WTC11 (cell line): ENCODE data around the gene DSE. TPM values are rescaled to one million over a fixed set of nuclear protein-coding genes. Genes with fewer than 3 reads are reported as not detected.

Source experiments
- ATAC-seq: fragments of 200-7000 bp; cut with Tn5 transposase; 2 replicates; pipeline ENCODE4 v1.10.0; 2021; ENCODE audit warnings: mild to moderate bottlenecking, moderate library complexity
- CTCF ChIA-PET: fragments of 300-600 bp; sonication (Branson Sonifier 250); formaldehyde crosslinking; loops from one replicate; lab custom pipeline; 2021; ENCODE audit warnings: antibody characterized with exemption; lab: Charles Lee
- POLR2A ChIA-PET: fragments of 350-600 bp; sonication (Branson Sonifier 250); formaldehyde crosslinking; loops from one replicate; lab custom pipeline; 2021; ENCODE audit warnings: antibody characterized with exemption; lab: Charles Lee
- DNase-seq: peaks from one replicate; pipeline ENCODE4 v3.0.0; 2021; ENCODE audit warnings: low spot score
- H3K27ac Mint-ChIP-seq: 2 replicates; pipeline ENCODE4 v1.8.0; 2021; ENCODE audit warnings: mixed read lengths
- H3K27me3 Mint-ChIP-seq: 2 replicates; pipeline ENCODE4 v1.8.0; 2021; ENCODE audit warnings: low read depth, mild to moderate bottlenecking, moderate library complexity, mixed read lengths
- H3K36me3 Mint-ChIP-seq: 2 replicates; pipeline ENCODE4 v1.8.0; 2021; ENCODE audit warnings: mixed read lengths
- H3K4me1 Mint-ChIP-seq: 2 replicates; pipeline ENCODE4 v1.8.0; 2022; ENCODE audit warnings: mixed read lengths
- H3K4me3 Mint-ChIP-seq: 2 replicates; pipeline ENCODE4 v1.8.0; 2021; ENCODE audit warnings: mild to moderate bottlenecking, moderate library complexity, mixed read lengths
- H3K9me3 Mint-ChIP-seq: 2 replicates; pipeline ENCODE4 v1.8.0; 2021; ENCODE audit warnings: mixed read lengths
- AR ChIP-seq: fragments of 250-450 bp; sonication (Bioruptor Pico); IDR thresholded peaks from 2 replicates; pipeline ENCODE4 v1.9.0; 2021; ENCODE audit warnings: mild to moderate bottlenecking
- CDX4 ChIP-seq: fragments of 250-450 bp; sonication (Bioruptor Pico); IDR thresholded peaks from 2 replicates; pipeline ENCODE4 v1.9.0; 2021; ENCODE audit warnings: moderate library complexity, mild to moderate bottlenecking, inconsistent platforms, borderline replicate concordance
- CREB1 ChIP-seq: sonication (generic); formaldehyde crosslinking; IDR thresholded peaks from 2 replicates; pipeline ENCODE4 v1.8.0; 2023; ENCODE audit warnings: mild to moderate bottlenecking, missing genetic modification reagents
- EMX1 ChIP-seq: fragments of 250-450 bp; sonication (Bioruptor Pico); IDR thresholded peaks from 2 replicates; pipeline ENCODE4 v1.8.0; 2021; ENCODE audit warnings: mild to moderate bottlenecking
- ESRRA ChIP-seq: sonication (generic); formaldehyde crosslinking; IDR thresholded peaks from 2 replicates; pipeline ENCODE4 v1.8.1; 2022; ENCODE audit warnings: mild to moderate bottlenecking, missing genetic modification reagents, borderline replicate concordance
- FOXJ3 ChIP-seq: sonication (generic); formaldehyde crosslinking; IDR thresholded peaks from 2 replicates; pipeline ENCODE4 v1.9.0; 2021; ENCODE audit warnings: missing genetic modification reagents, mild to moderate bottlenecking, borderline replicate concordance
- MXD4 ChIP-seq: fragments of 250-450 bp; sonication (Bioruptor Pico); IDR thresholded peaks from 2 replicates; pipeline ENCODE4 v1.8.0; 2021; ENCODE audit warnings: mild to moderate bottlenecking, moderate library complexity, borderline replicate concordance
- MYBL2 ChIP-seq: sonication (generic); formaldehyde crosslinking; IDR thresholded peaks from 2 replicates; pipeline ENCODE4 v1.8.1; 2023; ENCODE audit warnings: mild to moderate bottlenecking, moderate library complexity, missing genetic modification reagents
- NR1H2 ChIP-seq: sonication (generic); formaldehyde crosslinking; IDR thresholded peaks from 2 replicates; pipeline ENCODE4 v1.9.0; 2021; ENCODE audit warnings: mild to moderate bottlenecking, moderate library complexity, missing genetic modification reagents
- OVOL2 ChIP-seq: fragments of 250-450 bp; sonication (Bioruptor Pico); IDR thresholded peaks from 2 replicates; pipeline ENCODE4 v1.9.0; 2021; ENCODE audit warnings: mild to moderate bottlenecking, borderline replicate concordance
- ZNF281 ChIP-seq: sonication (generic); formaldehyde crosslinking; IDR thresholded peaks from 2 replicates; pipeline ENCODE4 v1.8.0; 2023; ENCODE audit warnings: mild to moderate bottlenecking, missing genetic modification reagents
- ZNF396 ChIP-seq: fragments of 250-450 bp; sonication (Bioruptor Pico); IDR thresholded peaks from 2 replicates; pipeline ENCODE4 v1.8.0; 2021; ENCODE audit warnings: mild to moderate bottlenecking, moderate library complexity, borderline replicate concordance
- total RNA-seq: library from RNA; stranded (reverse); gene quantifications from 3 replicates; pipeline ENCODE4 v1.2.3, GENCODE V29; 2021
- TF ChIP-seq, protein P1 (sequence below): sonication (generic); formaldehyde crosslinking; IDR thresholded peaks from 2 replicates; pipeline ENCODE4 v1.8.1; 2022; ENCODE audit warnings: low read depth, missing genetic modification reagents, borderline replicate concordance
- TF ChIP-seq, protein P2 (sequence below): sonication (generic); formaldehyde crosslinking; IDR thresholded peaks from 2 replicates; pipeline ENCODE4 v1.8.1; 2022; ENCODE audit warnings: missing genetic modification reagents, borderline replicate concordance

The DSE gene
- total RNA-seq, 1 experiment from 2014 or later, result 78.3 TPM

DNA sequence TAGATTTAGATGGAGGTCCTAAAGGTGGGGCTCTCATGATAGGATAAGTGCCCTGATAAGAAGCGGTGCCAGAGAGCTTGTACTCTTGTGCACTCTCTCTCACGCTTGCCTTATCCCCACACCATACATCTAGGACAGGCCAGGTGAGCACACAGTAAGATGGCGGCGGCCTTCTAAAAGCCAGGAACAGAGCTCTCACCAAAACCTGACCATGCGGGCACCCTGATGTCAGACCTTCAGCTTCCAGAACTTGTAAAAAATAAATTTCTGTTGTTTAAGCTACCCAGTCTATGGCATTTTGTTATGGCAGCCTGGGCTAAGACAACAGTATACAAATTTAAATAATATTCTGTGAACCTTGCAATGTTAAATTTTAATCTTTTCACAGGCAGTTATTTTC, 49.6 kb downstream of the DSE start (continued):
- TF ChIP-seq ZNF281 (CRISPR knock-in tag) (no peak), EMX1 (CRISPR knock-in tag) (no peak), AR (no peak)
- TF ChIP-seq, protein P1, sequence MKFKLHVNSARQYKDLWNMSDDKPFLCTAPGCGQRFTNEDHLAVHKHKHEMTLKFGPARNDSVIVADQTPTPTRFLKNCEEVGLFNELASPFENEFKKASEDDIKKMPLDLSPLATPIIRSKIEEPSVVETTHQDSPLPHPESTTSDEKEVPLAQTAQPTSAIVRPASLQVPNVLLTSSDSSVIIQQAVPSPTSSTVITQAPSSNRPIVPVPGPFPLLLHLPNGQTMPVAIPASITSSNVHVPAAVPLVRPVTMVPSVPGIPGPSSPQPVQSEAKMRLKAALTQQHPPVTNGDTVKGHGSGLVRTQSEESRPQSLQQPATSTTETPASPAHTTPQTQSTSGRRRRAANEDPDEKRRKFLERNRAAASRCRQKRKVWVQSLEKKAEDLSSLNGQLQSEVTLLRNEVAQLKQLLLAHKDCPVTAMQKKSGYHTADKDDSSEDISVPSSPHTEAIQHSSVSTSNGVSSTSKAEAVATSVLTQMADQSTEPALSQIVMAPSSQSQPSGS (CRISPR knock-in tag), result no peak

GRCh38 chr6:116422238-116422637, 51.5 kb downstream of the DSE start:
- ChIA-PET POLR2A (no interaction called here), CTCF (interaction anchor here (1.1 to 3.6 kb wide), 3 partner anchors 89 to 154 kb away, joined by 3 to 23 read pairs (median 3); partner anchors contain the start of gene CALHM5)
- no peaks in the 10 kb centered on the region for H3K27me3 Mint-ChIP-seq
- H3K9me3 Mint-ChIP-seq, result peaks cover 5% of the 10 kb centered on the region
- peaks cover 50% of the 10 kb centered on the region for H3K4me1 Mint-ChIP-seq
- peaks cover 20% of the 10 kb centered on the region for H3K36me3 Mint-ChIP-seq
- TF ChIP-seq ESRRA (CRISPR knock-in tag) (no peak), AR (no peak), MYBL2 (CRISPR knock-in tag) (no peak), MXD4 (CRISPR knock-in tag) (no peak), OVOL2 (CRISPR knock-in tag) (no peak), ZNF396 (CRISPR knock-in tag) (no peak), CREB1 (CRISPR knock-in tag) (no peak), CDX4 (CRISPR knock-in tag) (no peak), FOXJ3 (CRISPR knock-in tag) (no peak), NR1H2 (CRISPR knock-in tag) (no peak)
- TF ChIP-seq, protein P2, sequence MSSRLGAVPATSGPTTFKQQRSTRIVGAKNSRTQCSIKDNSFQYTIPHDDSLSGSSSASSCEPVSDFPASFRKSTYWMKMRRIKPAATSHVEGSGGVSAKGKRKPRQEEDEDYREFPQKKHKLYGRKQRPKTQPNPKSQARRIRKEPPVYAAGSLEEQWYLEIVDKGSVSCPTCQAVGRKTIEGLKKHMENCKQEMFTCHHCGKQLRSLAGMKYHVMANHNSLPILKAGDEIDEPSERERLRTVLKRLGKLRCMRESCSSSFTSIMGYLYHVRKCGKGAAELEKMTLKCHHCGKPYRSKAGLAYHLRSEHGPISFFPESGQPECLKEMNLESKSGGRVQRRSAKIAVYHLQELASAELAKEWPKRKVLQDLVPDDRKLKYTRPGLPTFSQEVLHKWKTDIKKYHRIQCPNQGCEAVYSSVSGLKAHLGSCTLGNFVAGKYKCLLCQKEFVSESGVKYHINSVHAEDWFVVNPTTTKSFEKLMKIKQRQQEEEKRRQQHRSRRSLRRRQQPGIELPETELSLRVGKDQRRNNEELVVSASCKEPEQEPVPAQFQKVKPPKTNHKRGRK (CRISPR knock-in tag), result no peak
- ATAC-seq (no peak), DNase-seq (no peak)
- H3K27ac Mint-ChIP-seq, result 0 out of 2 replicates have a peak overlapping the region, but pooled peaks have one; percentile 48
- H3K4me3 Mint-ChIP-seq, result no peak overlapping the region
